Smooth muscle cell (in vitro differentiated cells): Measurements from ENCODE around the gene DAPK1. TPM values are rescaled to one million over a fixed set of nuclear protein-coding genes. Genes with fewer than 3 reads are reported as not detected.

ENCODE experiments used
- DNase-seq: peaks from one replicate; lab custom pipeline; 2025; ENCODE audit not compliant: unreplicated experiment; lab: John Stamatoyannopoulos, UW
- H2AFZ ChIP-seq: fragments of 200-600 bp; sonication (generic); 2 replicates; pipeline ENCODE4 v1.6.0; 2016; ENCODE audit warnings: antibody characterized with exemption, low read depth, mild to moderate bottlenecking
- H3F3A ChIP-seq: fragments of 200-600 bp; sonication (generic); 2 replicates; pipeline ENCODE4 v1.6.0; 2017; ENCODE audit warnings: antibody characterized with exemption, low read depth
- H3K27ac ChIP-seq: fragments of 200-600 bp; sonication (generic); 2 replicates; pipeline ENCODE4 v1.5.1; 2016; ENCODE audit warnings: low read depth, mild to moderate bottlenecking
- H3K27me3 ChIP-seq: fragments of 200-600 bp; sonication (generic); 2 replicates; pipeline ENCODE4 v1.6.1; 2016; ENCODE audit warnings: low read depth, mild to moderate bottlenecking
- H3K36me3 ChIP-seq: fragments of 200-600 bp; sonication (generic); 2 replicates; pipeline ENCODE4 v1.5.1; 2016; ENCODE audit warnings: low read depth
- H3K4me1 ChIP-seq: fragments of 200-600 bp; sonication (generic); 2 replicates; pipeline ENCODE4 v1.5.1; 2016; ENCODE audit warnings: low read depth
- H3K4me2 ChIP-seq: fragments of 200-600 bp; sonication (generic); 2 replicates; pipeline ENCODE4 v1.6.0; 2016; ENCODE audit warnings: mild to moderate bottlenecking
- H3K4me3 ChIP-seq: fragments of 200-600 bp; sonication (generic); 2 replicates; pipeline ENCODE4 v1.5.1; 2016; ENCODE audit warnings: mild to moderate bottlenecking
- H3K79me2 ChIP-seq: fragments of 200-600 bp; sonication (generic); 2 replicates; pipeline ENCODE4 v1.6.0; 2016; ENCODE audit warnings: low read depth, mild to moderate bottlenecking
- H3K9ac ChIP-seq: fragments of 200-600 bp; sonication (generic); 2 replicates; pipeline ENCODE4 v1.6.0; 2016; ENCODE audit warnings: low read depth
- H3K9me3 ChIP-seq: fragments of 200-600 bp; sonication (generic); replicated peaks from 2 replicates; pipeline ENCODE4 v1.5.1; 2016; ENCODE audit warnings: low read depth
- H4K20me1 ChIP-seq: fragments of 200-600 bp; sonication (generic); 2 replicates; pipeline ENCODE4 v1.6.0; 2016; ENCODE audit warnings: low read depth
- CTCF ChIP-seq: fragments of 200-600 bp; sonication (generic); IDR thresholded peaks from 2 replicates; pipeline ENCODE4 v1.5.1; 2017; ENCODE audit warnings: borderline replicate concordance, mild to moderate bottlenecking, antibody characterized with exemption; ENCODE audit not compliant: insufficient read depth, poor library complexity, severe bottlenecking
- WGBS: methylation state at CpG from one replicate; pipeline ENCODE4 v1.1.7; 2016; ENCODE audit warnings: low lambda C conversion rate; 5-methylcytosine and 5-hydroxymethylcytosine counted together
- polyA plus RNA-seq: library from polyadenylated mRNA; unstranded; fragments of >200 nt; fragmentation: Nextera tagmentation; extraction: Ambion mirVana; gene quantifications from 2 replicates; pipeline ENCODE4 v1.2.1, GENCODE V29; 2016
- total RNA-seq: library from RNA; depleted of rRNA; stranded (reverse); fragments of >200 nt; gene quantifications from 2 replicates; pipeline ENCODE4 v1.2.3, GENCODE V29; 2014

The DAPK1 gene
- total and polyA plus RNA-seq, 2 experiments from 2014 or later, result 12.6 to 20.3 TPM

DNA sequence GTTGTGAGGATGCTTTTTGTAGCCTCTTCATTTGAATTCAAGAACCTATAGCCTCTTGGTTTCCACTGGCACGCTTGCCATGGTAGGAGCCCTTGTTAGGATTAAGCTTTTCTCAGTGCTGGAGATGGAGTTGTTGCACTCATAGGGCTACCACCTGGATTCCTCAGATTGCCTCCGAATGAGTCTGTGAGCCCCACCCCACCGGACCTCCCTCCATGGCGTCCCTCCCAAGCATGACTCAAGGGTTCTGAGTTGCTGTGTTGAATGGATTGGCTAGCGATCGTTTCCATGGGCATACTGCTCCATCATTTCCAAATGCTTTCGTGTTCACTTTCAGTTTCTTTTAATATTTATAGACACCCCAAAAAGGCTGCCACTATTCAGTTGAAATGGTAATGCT lies 69.9 kb downstream of the DAPK1 start:
- peaks cover 6% of the 10 kb centered on the region for H3F3A ChIP-seq
- peaks cover 32% of the 10 kb centered on the region for H4K20me1 ChIP-seq
- H3K4me1 ChIP-seq, result peaks cover 29% of the 10 kb centered on the region
- no peak overlapping the region for H3K9ac ChIP-seq
- H3K27me3 ChIP-seq, result no peaks in the 10 kb centered on the region
- H3K27ac ChIP-seq, result no peak overlapping the region
- TF ChIP-seq CTCF, result no peak
- H3K9me3 ChIP-seq, result no peaks in the 10 kb centered on the region
- H3K4me2 ChIP-seq, result no peak overlapping the region
- H2AFZ ChIP-seq, result no peak overlapping the region
- no peak for DNase-seq
- no peak overlapping the region for H3K4me3 ChIP-seq
- no peaks in the 10 kb centered on the region for H3K36me3 ChIP-seq
- no peaks in the 10 kb centered on the region for H3K79me2 ChIP-seq
- WGBS, result 88% methylated on average over 7 of the region's 7 CpGs

- H3K4me1 ChIP-seq, result peaks cover 29% of the 10 kb centered on the region
- peaks cover 32% of the 10 kb centered on the region for H4K20me1 ChIP-seq
- H3F3A ChIP-seq, result peaks cover 6% of the 10 kb centered on the region
- H3K4me3 ChIP-seq, result no peak overlapping the region
- no peak overlapping the region for H3K4me2 ChIP-seq
- 88% methylated on average over 9 of the region's 9 CpGs for WGBS
- no peak overlapping the region for H2AFZ ChIP-seq
- H3K79me2 ChIP-seq, result no peaks in the 10 kb centered on the region
- no peaks in the 10 kb centered on the region for H3K36me3 ChIP-seq
- H3K9ac ChIP-seq, result no peak overlapping the region
- TF ChIP-seq CTCF, result no peak
- H3K27me3 ChIP-seq, result no peaks in the 10 kb centered on the region
- H3K9me3 ChIP-seq, result no peaks in the 10 kb centered on the region
- H3K27ac ChIP-seq, result no peak overlapping the region
- no peak for DNase-seq
Observed at GRCh38 chr9:87567983-87568382, 70.3 kb downstream of the DAPK1 start.

DNA sequence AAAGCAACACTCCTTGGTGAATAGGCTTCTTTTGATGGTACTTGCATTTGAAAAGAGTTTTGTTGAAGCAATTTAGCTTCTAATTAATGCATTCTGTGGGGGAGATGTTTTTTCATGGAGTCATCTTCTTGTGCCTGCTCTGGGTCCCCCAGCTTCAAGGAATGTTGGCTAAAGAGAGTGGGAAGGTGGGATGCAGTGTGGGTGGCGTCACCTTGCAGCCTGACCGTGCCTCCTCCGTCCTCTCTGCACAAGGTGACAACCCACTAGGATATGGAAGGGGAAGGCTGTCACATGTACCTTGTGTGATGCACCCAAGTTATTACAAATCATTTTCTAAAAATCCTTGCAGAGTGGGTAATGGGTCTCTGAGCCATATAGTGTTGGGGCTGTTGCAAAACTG lies 70.7 kb downstream of the DAPK1 start:
- H3K4me1 ChIP-seq, result peaks cover 29% of the 10 kb centered on the region

More for the DNA sequence above, 70.7 kb downstream of the DAPK1 start:
- Histone ChIP-seq H3K27ac (no peak overlapping the region), H3K4me2 (peak overlapping the region; percentile 70), H3K36me3 (no peaks in the 10 kb centered on the region), H3F3A (peaks cover 6% of the 10 kb centered on the region), H3K9ac (no peak overlapping the region), H2AFZ (no peak overlapping the region), H3K79me2 (no peaks in the 10 kb centered on the region), H3K9me3 (no peaks in the 10 kb centered on the region), H3K27me3 (no peaks in the 10 kb centered on the region), H4K20me1 (peaks cover 32% of the 10 kb centered on the region), H3K4me3 (no peak overlapping the region)
- WGBS, result 77% methylated on average over 3 of the region's 3 CpGs
- no peak for DNase-seq
- TF ChIP-seq CTCF, result no peak
